ENCODE data around the gene CFL1.

The CFL1 gene

GRCh38 chr11:65880027-65880426, 22.0 kb upstream of the CFL1 start:
- TF ChIP-seq FOXP2 (optimal IDR thresholded peaks at IDR 0.05; ENCODE audit: borderline replicate concordance, extremely low read depth, extremely low read length, insufficient read depth) (no peak), REST (IDR thresholded peaks at IDR 0.05; ENCODE audit: insufficient read depth in 1 of 2, low read depth in 2 of 2, low read length in 2 of 2) (no peak), POLR2AphosphoS5 (IDR thresholded peaks at IDR 0.05; ENCODE audit: low read depth, low read length) (no peak), TAF1 (IDR thresholded peaks at IDR 0.05; ENCODE audit: borderline replicate concordance, insufficient read depth, low read length) (no peak), SIN3A (IDR thresholded peaks at IDR 0.05; ENCODE audit: borderline replicate concordance, insufficient read depth, low read length) (no peak)

DNA sequence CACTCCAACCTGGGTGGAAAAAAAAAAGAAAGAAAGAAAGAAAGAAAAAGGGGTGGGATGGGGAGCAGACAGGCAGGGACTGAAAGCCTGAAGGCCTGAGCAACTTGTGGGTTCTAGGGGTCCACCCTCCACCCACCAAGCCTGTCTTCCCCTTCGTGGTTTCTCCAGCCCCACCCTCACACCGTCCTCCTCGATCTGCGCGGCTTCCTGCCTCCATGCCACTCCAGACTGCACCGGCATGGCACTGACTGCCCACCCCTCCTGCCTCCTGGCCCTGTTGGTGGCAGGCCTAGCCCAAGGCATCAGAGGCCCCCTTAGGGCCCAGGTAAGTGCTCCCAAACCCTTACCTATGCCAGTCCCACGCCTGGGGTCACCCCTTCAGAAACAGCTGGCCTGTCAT, 21.6 kb upstream of the CFL1 start, which contains the start of gene CTSW:
TSS of gene CTSW (plus strand) at position 221 of the 400 bp plus-strand sequence. CDS start at position 239, 18 bp downstream.
- TF ChIP-seq FOXP2 (optimal IDR thresholded peaks at IDR 0.05; ENCODE audit: borderline replicate concordance, extremely low read depth, extremely low read length, insufficient read depth) (no peak), TAF1 (IDR thresholded peaks at IDR 0.05; ENCODE audit: borderline replicate concordance, insufficient read depth, low read length) (no peak), REST (IDR thresholded peaks at IDR 0.05; ENCODE audit: insufficient read depth in 1 of 2, low read depth in 2 of 2, low read length in 2 of 2) (no peak), POLR2AphosphoS5 (IDR thresholded peaks at IDR 0.05; ENCODE audit: low read depth, low read length) (no peak), SIN3A (IDR thresholded peaks at IDR 0.05; ENCODE audit: borderline replicate concordance, insufficient read depth, low read length) (no peak)

DNA sequence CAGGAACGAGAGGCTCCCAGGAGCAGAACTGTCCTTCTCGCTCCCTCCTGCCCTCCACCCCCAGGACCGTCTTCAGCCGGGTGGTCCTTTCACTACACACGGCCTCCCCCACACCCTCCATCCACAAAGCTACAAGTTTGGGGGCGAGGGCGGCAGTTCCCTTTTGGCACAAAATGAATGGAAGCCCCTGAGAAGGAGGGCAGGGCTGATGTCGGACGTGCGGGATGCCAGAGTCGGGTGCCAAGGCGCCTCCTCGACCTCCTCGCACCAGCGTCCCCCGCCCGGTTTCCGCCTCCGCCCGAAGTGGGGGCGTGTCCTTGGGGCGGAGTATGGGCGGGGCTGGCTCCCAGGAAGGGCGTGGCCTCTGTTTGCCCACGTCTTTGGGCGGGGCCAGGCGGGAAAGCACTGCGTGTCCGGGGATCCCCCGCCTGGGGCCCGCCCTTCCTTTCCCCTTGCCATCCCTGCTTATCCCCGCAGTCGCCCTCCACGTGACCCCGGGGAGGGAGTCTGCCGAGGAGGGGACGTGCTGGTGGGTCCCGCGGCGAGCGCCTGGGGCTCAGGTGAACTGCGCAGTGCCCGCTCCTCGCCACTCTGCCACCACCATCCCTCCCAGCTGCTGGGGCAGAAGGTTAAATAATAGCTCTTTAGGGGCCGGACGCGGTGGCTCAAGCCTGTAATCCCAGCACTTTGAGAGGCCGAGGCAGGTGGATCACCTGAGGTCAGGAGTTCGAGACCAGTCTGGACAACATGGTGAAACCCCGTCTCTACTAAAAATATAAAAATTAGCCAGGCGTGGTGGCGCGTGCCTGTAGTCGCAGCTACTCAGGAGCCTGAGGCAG, 15.6 kb upstream of the CFL1 start:
- TF ChIP-seq TAF1 (IDR thresholded peaks at IDR 0.05; ENCODE audit: borderline replicate concordance, insufficient read depth, low read length): 0 out of 2 replicates have a peak, but pooled peaks have one; percentile 34
- no peak for TF ChIP-seq FOXP2 (optimal IDR thresholded peaks at IDR 0.05; ENCODE audit: borderline replicate concordance, extremely low read depth, extremely low read length, insufficient read depth)
- TF ChIP-seq SIN3A (IDR thresholded peaks at IDR 0.05; ENCODE audit: borderline replicate concordance, insufficient read depth, low read length): 0 out of 2 replicates have a peak, but pooled peaks have one; percentile 11
- TF ChIP-seq POLR2AphosphoS5 (IDR thresholded peaks at IDR 0.05; ENCODE audit: low read depth, low read length): peak; percentile 83
- TF ChIP-seq REST (IDR thresholded peaks at IDR 0.05; ENCODE audit: insufficient read depth in 1 of 2, low read depth in 2 of 2, low read length in 2 of 2): no peak

GRCh38 chr11:65872586-65873317, 14.8 kb upstream of the CFL1 start, which contains the start of gene EFEMP2:
EFEMP2 (minus strand) TSS chr11:65872800; CDS start chr11:65872354, 446 bp downstream.
- no peak for TF ChIP-seq TAF1 (IDR thresholded peaks at IDR 0.05; ENCODE audit: borderline replicate concordance, insufficient read depth, low read length)
- TF ChIP-seq POLR2AphosphoS5 (IDR thresholded peaks at IDR 0.05; ENCODE audit: low read depth, low read length): no peak
- no peak for TF ChIP-seq FOXP2 (optimal IDR thresholded peaks at IDR 0.05; ENCODE audit: borderline replicate concordance, extremely low read depth, extremely low read length, insufficient read depth)
- TF ChIP-seq REST (IDR thresholded peaks at IDR 0.05; ENCODE audit: insufficient read depth in 1 of 2, low read depth in 2 of 2, low read length in 2 of 2): no peak
- TF ChIP-seq SIN3A (IDR thresholded peaks at IDR 0.05; ENCODE audit: borderline replicate concordance, insufficient read depth, low read length): no peak

Data from PFSK-1 (cell line).